Measurements from ENCODE around the gene EIF5.

DNA sequence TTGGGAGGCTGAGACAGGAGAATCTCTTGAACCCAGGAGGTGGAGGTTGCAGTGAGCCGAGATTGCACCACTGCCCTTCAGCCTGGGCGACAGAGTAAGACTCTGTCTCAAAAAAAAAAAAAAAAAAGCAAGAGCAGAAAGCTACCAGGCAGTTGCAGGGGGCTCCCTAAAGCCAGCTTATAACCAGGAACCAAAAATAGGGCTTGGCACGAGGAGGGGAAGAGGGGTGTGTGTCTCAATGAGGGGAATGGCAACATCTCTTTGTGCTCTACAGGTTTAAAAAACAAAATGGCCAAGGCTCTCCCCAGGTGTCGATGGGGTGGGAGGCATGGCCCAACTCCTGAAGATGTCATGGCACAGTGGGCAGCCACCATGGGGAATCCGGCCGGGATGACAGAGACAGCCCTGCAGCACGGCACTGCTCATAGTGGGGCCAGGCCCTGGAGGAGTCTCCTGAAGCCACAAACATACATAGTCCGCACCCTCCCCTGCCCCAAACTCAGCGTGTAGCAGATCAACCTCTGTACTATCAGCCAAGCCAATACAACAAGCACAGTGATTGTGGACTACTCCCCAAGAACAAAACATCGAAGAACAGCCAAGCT lies 16.0 kb upstream of the EIF5 start:
- TF ChIP-seq, protein P1, sequence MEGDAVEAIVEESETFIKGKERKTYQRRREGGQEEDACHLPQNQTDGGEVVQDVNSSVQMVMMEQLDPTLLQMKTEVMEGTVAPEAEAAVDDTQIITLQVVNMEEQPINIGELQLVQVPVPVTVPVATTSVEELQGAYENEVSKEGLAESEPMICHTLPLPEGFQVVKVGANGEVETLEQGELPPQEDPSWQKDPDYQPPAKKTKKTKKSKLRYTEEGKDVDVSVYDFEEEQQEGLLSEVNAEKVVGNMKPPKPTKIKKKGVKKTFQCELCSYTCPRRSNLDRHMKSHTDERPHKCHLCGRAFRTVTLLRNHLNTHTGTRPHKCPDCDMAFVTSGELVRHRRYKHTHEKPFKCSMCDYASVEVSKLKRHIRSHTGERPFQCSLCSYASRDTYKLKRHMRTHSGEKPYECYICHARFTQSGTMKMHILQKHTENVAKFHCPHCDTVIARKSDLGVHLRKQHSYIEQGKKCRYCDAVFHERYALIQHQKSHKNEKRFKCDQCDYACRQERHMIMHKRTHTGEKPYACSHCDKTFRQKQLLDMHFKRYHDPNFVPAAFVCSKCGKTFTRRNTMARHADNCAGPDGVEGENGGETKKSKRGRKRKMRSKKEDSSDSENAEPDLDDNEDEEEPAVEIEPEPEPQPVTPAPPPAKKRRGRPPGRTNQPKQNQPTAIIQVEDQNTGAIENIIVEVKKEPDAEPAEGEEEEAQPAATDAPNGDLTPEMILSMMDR (IDR thresholded peaks at IDR 0.05) = no peak
- TF ChIP-seq ZFX (IDR thresholded peaks at IDR 0.05; ENCODE audit: borderline replicate concordance) = no peak
